H1 (cell line): Measurements from ENCODE around the gene NRXN3.

Source experiments
- BCL11A ChIP-seq, 2 experiments: IDR thresholded peaks; one replicate each; pipeline ENCODE4 v1.6.1; 2011; ENCODE audit warnings: low read depth in 2 of 2, low read length in 2 of 2, mild to moderate bottlenecking in 2 of 2
- EZH2 ChIP-seq: fragments of 200-600 bp; sonication (generic); IDR thresholded peaks from 2 replicates; pipeline ENCODE4 v1.7.1; 2012; ENCODE audit warnings: low read depth, mild to moderate bottlenecking, moderate library complexity, low read length, inconsistent platforms; ENCODE audit not compliant: severe bottlenecking
- JUN ChIP-seq: IDR thresholded peaks from 2 replicates; pipeline ENCODE4 v1.6.1; 2011; ENCODE audit warnings: low read depth, mild to moderate bottlenecking, improper control_type of control experiment, low read length
- SIN3A ChIP-seq, 2 experiments: IDR thresholded peaks in 1 of 2; conservative IDR thresholded peaks in 1 of 2; 2 replicates each; pipeline ENCODE4 v1.6.1; 2011 to 2012; ENCODE audit warnings: low read length in 2 of 2, improper control_type of control experiment in 1 of 2, low read depth in 1 of 2, mild to moderate bottlenecking in 1 of 2
- TF ChIP-seq, protein P1 (sequence below): IDR thresholded peaks from 2 replicates; pipeline ENCODE4 v1.6.1; 2011; ENCODE audit warnings: low read length, improper control_type of control experiment

DNA sequence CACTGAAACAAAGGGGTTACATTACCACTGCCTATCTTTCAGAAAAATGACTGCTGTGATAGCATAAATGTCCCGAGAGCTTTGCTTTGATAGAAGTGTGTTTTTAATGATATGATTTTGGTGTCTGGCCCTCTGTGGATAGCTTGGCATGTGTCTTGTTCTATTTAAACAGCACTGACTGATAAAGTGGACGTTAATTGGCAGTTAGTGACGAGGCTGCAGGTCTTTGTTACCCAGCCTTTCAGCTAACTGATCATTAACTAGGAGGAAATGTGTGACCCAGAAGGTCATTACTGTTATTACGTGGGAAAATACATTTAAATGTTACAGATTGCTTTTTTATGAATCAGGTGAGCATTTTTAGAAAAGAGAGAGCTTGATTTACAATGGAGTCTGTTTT, 1612.9 kb downstream of the NRXN3 start:
- TF ChIP-seq BCL11A (IDR thresholded peaks at IDR 0.05; ENCODE audit: low read depth in 2 of 2, low read length in 2 of 2) (no peak), SIN3A (conservative IDR thresholded peaks at IDR 0.05 in 1 of 2, IDR thresholded peaks at IDR 0.05 in 1 of 2; ENCODE audit: low read depth in 1 of 2, low read length in 2 of 2) (no peak), JUN (no peak), EZH2 (no peak)
- TF ChIP-seq, protein P1, sequence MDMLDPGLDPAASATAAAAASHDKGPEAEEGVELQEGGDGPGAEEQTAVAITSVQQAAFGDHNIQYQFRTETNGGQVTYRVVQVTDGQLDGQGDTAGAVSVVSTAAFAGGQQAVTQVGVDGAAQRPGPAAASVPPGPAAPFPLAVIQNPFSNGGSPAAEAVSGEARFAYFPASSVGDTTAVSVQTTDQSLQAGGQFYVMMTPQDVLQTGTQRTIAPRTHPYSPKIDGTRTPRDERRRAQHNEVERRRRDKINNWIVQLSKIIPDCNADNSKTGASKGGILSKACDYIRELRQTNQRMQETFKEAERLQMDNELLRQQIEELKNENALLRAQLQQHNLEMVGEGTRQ: no peak
